Left hindlimb (tissue), 1 donor: Measurements from ENCODE around the gene DAPK1.

Experiments
- DNase-seq: peaks from one replicate; pipeline ENCODE4 v3.0.0-alpha.2; 2018

The DAPK1 gene

DNA sequence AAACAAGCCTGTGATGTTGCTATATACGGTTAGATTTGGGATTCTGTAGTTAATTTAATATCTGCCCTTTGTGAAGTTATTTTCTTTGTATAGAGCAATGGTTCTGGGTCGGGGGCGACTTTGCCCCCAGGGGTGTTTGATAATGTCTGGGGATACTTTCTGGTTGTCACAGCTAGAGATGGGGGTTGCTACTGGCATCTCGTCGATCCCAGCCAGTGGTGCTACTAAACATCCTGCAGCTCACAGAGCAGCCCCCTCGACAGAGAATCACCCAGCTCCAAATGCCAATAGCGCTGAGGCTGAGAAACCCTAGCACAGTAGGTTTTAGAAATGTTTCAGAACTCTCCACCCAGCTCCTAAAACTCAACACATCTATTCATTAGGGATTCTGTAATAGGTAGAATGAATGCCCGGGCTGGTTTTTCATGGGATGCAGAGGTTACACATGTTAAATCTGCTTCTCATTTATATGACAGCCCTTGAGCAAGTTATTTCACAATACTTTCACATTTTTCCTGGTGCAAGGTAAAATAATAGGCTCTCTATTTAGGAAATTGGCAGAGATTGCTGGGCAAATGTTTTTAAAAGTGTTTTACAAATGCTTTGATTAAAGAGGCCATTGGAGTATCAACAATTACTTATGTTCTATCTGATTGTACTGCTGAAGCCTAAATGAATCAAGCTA lies 153.1 kb downstream of the DAPK1 start:
- DNase-seq, result no peak

- no peak for DNase-seq
These were observed 153.8 kb downstream of the DAPK1 start for GRCh38 chr9:87651431-87651830.

DNA sequence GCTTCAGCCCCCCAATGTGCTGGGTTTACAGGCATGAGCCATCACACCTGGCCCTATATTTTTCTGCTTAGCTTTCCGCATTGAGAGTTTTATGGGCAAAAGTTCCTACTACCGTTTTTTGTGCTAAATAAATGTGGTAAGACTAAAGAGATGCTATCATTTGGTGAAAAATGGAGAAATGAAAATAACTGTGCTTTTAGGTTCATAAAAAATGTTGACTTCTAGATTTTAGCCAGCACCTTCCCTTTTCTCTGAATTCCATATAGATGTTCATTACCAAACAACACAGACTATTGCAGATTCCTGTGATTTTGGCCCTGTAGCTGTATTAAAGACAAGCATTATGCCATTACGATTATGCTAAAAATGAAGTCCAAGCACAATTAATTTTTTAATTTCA lies 156.3 kb downstream of the DAPK1 start:
- DNase-seq, result no peak

DNA sequence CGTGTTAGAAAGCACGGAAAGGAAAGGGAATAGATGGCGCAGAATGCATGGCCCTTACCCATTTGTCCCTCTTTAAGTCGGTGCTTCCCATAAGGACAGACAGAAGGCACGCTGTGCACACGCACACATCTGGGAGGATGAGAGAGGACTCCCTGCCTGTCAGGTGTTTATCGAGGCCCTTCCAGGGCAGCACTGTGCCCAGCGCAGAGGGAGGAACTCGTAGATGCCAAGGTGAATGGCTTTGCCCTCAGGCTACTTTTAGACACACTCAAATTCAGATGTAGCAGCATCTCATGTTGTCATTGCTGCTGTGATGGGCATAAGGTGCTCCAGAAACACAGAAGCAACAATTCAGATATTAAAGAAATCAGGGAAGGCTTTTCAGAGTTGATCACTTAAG lies 158.1 kb downstream of the DAPK1 start:
- no peak for DNase-seq

DNA sequence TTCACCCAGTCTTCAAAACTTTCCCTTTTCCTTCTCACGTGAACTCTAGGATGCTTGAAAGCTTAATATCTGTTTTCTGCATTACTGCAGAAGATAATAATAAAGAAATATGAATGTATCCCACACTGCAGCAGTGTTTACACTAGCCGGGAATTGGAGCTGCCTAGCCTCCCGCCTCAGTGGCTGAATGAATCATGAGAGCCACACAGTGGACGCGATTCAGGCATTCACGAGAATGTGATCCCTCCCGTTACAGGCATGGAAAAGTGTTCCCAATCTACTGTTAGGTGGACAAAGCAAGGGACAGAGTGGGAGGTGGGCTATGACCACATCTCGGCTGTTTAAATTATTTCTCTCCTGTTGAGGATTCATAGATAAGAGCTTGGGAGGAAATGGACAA lies 158.8 kb downstream of the DAPK1 start:
- DNase-seq, result no peak

DNA sequence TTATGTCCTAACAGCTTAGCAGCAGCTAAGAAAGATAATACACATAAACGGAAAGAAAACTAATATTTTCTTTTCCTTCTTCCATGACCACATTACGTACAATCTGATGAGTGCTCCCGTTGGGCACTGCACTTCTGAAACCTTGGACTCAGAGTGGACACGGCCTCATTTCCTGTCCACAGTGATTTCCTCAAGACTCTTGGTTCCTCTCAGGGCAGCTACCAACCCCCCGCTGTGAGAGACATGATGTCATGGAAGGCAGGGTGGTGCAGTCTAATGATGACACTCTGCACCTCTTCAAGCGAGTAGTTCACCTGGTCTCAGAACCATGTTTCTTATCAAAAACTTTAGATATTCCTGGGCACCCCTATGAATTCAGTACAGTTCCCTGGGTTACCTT lies 159.5 kb downstream of the DAPK1 start:
- DNase-seq, result no peak

- no peak for DNase-seq
These were observed 160.2 kb downstream of the DAPK1 start for GRCh38 chr9:87657893-87658292.

DNA sequence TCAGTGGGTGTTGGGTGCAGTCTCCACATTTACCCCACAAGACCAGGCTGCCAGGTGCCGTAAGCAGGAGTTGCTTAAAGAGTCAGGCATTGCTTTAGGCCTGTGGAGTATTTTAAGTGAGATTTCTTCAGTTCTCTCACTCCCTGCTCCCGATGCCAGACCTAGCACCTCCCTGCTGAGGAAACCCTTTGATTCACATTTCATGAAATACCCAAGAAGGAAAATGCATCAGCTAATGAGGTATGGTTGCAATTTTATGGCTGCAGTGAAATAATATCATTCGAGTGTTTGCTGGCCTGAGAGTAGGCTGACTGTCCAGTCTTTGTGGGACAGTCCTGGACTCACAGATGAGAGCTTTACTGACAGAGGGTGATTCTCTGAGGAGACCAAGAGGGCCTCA lies 160.8 kb downstream of the DAPK1 start:
- no peak for DNase-seq

GRCh38 chr9:87659534-87660419 lies 162.1 kb downstream of the DAPK1 start:
- no peak for DNase-seq

GRCh38 chr9:87661241-87661640 lies 163.6 kb downstream of the DAPK1 start:
- no peak for DNase-seq

DNA sequence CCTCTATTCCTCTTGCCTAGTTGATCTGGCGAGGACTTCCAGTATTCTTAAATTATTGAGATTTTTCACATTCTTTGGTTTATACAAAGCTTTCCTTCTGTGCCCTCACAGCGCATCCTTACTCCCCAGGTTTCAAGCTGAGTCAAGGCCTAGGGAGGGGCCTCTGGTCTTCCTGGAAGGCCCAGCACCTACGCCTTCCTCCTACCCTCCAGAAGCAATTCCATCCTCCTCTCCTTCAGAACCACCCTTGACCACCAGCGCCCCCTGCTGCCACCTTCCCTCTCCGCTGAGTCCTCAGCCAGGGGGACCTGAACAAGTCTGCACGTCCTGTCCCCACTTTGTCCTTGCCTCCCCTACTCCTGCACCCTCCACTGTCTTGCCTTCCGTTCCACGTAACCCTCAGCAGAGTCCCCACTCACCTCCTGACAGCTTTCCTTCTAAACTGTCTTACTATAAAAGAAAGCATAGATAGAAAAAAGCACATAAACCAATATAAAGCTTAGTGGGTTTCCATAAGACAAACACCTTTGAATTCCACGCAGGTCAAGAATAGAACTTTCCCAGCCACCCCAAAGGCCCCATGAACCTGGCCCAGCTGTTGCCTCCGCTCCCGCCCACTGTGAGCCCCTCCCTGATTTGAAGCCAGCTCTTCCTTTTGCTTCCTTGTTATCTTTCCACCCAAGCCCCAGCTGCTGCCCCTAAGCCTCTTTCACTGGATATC lies 165.3 kb downstream of the DAPK1 start:
- peak; percentile 65 for DNase-seq

DNA sequence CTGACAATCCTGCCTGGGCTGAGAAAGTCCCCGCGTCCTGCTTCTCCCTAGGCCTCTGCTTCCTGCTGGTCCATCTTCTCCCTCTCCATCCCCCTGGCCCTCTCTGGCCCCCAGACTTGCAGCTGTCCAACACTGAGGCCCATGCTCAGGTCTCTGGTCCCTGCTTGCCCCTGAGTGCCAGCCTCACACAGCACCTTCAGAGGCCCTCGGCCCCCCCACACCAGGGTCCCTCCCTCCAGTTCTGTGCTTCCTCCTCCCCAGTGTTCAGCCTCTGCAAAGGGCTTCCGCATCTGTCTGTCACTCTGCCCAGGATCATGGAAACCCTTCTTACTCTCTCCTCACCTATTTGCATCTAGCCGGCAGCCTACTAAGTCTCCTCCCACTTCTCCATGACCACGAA lies 165.9 kb downstream of the DAPK1 start:
- DNase-seq, result no peak

- no peak for DNase-seq
These were observed 166.7 kb downstream of the DAPK1 start for GRCh38 chr9:87664153-87665060.

DNA sequence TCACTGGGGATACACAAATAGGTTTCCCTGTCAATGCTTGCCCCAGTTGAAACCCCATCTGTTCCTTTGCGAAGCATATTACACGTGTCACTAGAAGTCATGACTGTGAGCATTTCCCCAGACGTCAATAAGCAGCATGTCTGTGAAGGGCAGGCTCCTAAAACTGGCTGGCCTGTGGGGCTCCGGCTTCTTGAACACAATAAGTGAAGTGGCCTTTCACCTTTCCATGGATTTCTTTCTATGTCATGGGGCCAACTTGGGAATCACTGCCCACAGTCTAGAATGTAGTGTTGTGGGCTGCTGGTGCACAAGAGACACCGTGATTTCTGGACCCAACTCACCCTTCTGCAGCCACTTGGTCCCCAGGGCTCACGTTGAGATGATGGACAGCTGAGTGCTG lies 167.8 kb downstream of the DAPK1 start:
- DNase-seq, result no peak

DNA sequence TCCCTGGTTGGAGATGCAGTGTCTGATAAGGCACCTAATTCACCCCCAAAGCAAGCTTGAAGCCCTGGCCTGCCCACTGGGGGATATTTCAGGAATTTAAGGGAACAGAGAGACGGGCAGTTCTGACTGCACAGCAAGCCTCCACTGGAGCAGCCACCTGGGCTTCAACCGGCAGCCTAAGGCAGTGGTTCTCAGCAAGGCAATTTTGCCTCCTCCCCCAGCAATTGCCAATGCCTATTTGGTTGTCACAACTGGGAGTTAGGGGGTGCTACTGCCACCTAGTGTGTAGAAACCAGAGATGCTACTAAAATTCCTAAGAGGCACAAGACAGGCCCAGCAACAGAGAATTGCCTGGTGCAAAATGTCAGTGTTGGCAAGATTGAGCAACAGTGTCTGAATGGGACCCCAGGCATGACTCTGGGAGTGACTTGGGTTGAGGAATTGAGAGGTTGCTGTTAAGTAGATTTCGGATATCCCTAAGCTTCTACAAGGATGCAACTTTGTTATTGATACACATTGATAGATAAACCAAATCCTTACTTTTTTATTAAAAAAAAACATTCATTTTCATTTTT lies 169.6 kb downstream of the DAPK1 start:
- no peak for DNase-seq

DNA sequence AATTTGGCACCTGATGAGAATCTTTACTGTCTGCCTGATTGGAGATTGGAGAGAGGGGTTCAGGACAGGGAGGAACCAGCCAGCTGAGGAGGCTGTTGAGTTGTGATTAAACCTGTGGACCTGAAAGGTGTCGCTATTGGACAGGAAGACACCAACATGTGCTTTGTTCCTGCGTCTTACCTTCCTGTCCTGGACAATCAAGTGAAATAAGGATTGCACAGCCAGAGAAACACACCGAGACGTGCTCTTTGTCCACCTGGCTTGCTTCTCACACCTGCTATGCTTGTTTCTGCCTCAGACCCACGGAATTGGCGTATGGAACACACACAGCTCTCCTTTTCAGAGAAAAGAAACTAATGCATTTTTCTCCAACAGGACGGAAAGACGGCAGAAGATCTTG lies 170.6 kb downstream of the DAPK1 start:
- DNase-seq, result no peak

DNA sequence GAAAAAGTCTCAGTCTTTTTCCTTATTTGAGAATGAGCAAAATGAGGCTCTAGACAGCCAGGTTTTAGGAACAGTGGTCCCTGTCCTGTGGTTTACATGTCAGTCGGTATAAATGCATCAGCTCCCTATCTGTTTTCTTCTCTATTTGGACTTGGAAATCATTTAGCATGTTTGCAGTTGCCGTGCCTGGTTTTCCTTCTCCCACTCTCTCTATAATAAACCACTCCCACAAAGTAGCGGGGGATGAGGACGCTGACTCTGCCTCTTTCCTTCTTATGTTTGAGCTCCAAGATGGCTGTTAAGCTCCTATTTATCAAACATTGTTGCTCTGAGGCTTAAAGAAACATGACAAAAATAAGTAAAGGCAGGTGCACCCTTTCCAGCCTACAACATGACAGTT lies 171.1 kb downstream of the DAPK1 start:
- DNase-seq, result no peak

- no peak for DNase-seq
These were observed 173.1 kb downstream of the DAPK1 start for GRCh38 chr9:87670572-87671264.

DNA sequence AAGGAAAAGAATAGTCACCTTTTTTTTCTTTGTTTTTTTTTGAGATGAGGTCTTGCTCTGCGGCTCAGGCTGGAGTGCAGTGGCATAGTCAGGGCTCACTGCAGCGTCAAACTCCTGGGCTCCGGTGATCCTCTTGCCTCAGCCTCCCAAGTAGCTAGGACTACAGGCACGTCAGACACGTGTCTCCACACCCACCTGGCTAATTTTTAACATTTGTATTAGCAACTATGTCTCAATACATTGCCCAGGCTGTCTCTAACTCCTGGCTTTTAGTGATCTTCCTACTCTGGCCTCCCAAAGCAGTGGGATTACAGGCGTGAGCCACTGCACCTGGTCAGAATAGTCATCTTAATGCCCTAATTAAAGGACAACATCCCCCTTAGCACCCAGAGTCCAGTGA lies 173.8 kb downstream of the DAPK1 start:
- DNase-seq, result no peak

- DNase-seq, result no peak
These were observed 174.3 kb downstream of the DAPK1 start for GRCh38 chr9:87671925-87672324.

DNA sequence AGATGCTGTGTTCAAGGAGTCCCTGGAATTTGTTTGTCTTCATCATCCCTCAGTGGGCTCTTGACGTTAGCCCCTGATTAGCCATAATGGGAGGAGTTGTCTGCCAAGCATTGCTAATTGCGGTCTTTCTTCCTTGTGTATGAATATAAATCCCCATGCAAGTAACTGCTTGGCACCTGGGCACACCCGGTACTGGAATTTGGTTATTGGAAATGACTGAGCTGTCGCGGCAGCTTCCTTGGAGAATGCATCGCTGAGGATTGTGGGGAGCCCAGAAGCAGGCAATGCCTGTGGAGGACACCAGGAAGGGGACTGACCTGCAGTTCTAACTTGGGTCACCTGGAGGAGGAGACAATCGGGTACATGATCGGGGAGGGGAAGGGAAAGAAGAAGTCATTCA lies 174.9 kb downstream of the DAPK1 start:
- DNase-seq, result no peak
